Activated CD8-positive, alpha-beta T cell treated with anti-CD3 and anti-CD28 coated beads, Interleukin-2, amount 10 ng/mL, durations not matched to agents 7 days and 5 days (primary cell): ENCODE measurements around the gene COL6A5. TPM values are rescaled to one million over a fixed set of nuclear protein-coding genes. Genes with fewer than 3 reads are reported as not detected.
A peak's percentile ranks its signal among the peaks of the same experiment; 100 is the strongest.

Experiments used
- ATAC-seq: fragments of 150-1000 bp; cut with Tn5 transposase; one replicate; pipeline ENCODE4 v1.10.0; 2021; ENCODE audit warnings: moderate library complexity
- CTCF ChIA-PET: fragments of 350-600 bp; sonication (Branson Sonifier 250); formaldehyde crosslinking; loops from one replicate; lab custom pipeline; 2021; ENCODE audit warnings: antibody characterized with exemption; lab: Charles Lee
- POLR2A ChIA-PET: fragments of 350-600 bp; sonication (Branson Sonifier 250); formaldehyde crosslinking; loops from one replicate; lab custom pipeline; 2021; ENCODE audit warnings: antibody characterized with exemption; lab: Charles Lee
- DNase-seq: peaks from one replicate; pipeline ENCODE4 v3.0.0-alpha.2; 2020
- H3K27ac Mint-ChIP-seq: one replicate; pipeline ENCODE4 v1.8.0; 2021; ENCODE audit warnings: mild to moderate bottlenecking, mixed read lengths
- H3K27me3 Mint-ChIP-seq: one replicate; pipeline ENCODE4 v1.8.0; 2021; ENCODE audit warnings: low read depth, mixed read lengths
- H3K36me3 Mint-ChIP-seq: one replicate; pipeline ENCODE4 v1.8.0; 2021; ENCODE audit warnings: low read depth, mixed read lengths
- H3K4me1 Mint-ChIP-seq: one replicate; pipeline ENCODE4 v1.8.0; 2021; ENCODE audit warnings: low read depth, mixed read lengths
- H3K4me3 Mint-ChIP-seq: one replicate; pipeline ENCODE4 v1.8.0; 2021; ENCODE audit warnings: mild to moderate bottlenecking, mixed read lengths
- H3K9me3 Mint-ChIP-seq: one replicate; pipeline ENCODE4 v1.8.0; 2022; ENCODE audit warnings: mixed read lengths; ENCODE audit not compliant: insufficient read depth
- total RNA-seq, 2 experiments: library from RNA; stranded (reverse); gene quantifications; one replicate each; pipeline ENCODE4 v1.2.3, GENCODE V29; 2021

Gene COL6A5
- total RNA-seq, 2 experiments from 2014 or later = not detected

DNA sequence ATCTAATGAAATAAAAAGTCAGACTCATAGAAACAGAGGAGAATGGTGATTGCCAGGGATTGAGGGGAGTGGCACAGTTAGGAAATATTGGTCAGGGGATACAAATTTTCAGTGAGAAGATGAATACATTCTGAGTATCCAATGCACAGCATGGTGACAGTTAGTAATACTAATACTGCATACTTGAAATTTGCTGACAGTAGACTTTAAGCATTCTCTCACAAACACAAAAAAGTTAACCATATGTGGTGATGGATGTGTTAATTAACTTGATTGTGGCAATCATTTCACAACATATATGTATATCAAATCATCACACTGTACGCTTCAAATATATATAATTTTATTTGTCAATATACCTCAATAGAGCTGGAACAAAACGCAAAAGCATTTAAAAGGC lies 162.3 kb downstream of the COL6A5 start:
- Mint-ChIP-seq H3K27ac (no peak overlapping the region), H3K4me1 (no peaks in the 10 kb centered on the region), H3K4me3 (no peak overlapping the region), H3K27me3 (peaks cover 3% of the 10 kb centered on the region), H3K9me3 (no peaks in the 10 kb centered on the region), H3K36me3 (no peaks in the 10 kb centered on the region)
- DNase-seq = no peak
- CTCF ChIA-PET = no interaction called here
- POLR2A ChIA-PET = no interaction called here
- ATAC-seq = no peak

DNA sequence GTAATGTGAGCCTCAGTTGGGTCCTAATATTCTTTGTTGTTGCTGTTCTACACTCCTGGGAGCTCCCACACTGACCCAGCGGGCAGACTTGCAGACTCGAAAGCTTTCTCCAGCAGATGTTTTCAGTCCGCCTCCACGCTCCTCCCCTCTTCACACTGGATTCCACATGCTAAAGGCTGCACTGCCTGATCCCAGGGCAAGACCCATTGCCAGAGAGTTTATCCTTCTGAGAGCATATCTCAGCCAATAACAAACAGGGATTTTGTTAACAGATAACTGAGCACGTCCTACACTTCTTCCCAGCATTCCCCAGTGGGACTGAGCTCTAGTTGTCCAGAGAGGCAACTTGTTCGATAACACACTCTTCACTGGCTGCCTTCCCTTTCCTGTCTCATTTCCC lies 163.5 kb downstream of the COL6A5 start:
- ChIA-PET CTCF (no interaction called here), POLR2A (no interaction called here)
- H3K27ac Mint-ChIP-seq = no peak overlapping the region
- H3K4me1 Mint-ChIP-seq = no peaks in the 10 kb centered on the region
- no peaks in the 10 kb centered on the region for H3K36me3 Mint-ChIP-seq
- H3K9me3 Mint-ChIP-seq = no peaks in the 10 kb centered on the region
- DNase-seq (no peak), ATAC-seq (no peak)
- no peak overlapping the region for H3K4me3 Mint-ChIP-seq
- H3K27me3 Mint-ChIP-seq = peaks cover 4% of the 10 kb centered on the region

DNA sequence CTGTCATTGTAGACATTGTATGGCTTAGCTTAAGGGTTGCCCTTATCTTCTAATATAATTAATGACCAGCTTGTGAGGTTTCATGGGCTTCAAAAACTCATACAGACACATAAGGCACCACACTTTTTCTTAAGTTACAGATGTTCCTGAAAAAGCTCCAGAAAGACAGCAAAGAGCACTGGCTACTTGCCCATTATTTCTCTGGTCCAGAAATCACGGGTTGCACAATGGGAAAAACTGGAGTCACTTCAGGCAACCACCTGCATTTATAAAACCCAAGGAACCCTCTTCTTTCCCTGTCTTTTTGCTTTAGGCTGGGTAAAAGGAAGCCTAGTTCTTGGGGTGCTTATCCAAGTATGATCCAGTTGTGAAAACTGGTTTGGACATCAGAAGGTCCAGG lies 169.2 kb downstream of the COL6A5 start:
- H3K4me3 Mint-ChIP-seq = no peak overlapping the region
- no peak overlapping the region for H3K27ac Mint-ChIP-seq
- H3K36me3 Mint-ChIP-seq = no peaks in the 10 kb centered on the region
- POLR2A ChIA-PET = no interaction called here
- CTCF ChIA-PET = no interaction called here
- DNase-seq (no peak), ATAC-seq (no peak)
- no peaks in the 10 kb centered on the region for H3K4me1 Mint-ChIP-seq
- no peaks in the 10 kb centered on the region for H3K9me3 Mint-ChIP-seq
- H3K27me3 Mint-ChIP-seq = peaks cover 35% of the 10 kb centered on the region

DNA sequence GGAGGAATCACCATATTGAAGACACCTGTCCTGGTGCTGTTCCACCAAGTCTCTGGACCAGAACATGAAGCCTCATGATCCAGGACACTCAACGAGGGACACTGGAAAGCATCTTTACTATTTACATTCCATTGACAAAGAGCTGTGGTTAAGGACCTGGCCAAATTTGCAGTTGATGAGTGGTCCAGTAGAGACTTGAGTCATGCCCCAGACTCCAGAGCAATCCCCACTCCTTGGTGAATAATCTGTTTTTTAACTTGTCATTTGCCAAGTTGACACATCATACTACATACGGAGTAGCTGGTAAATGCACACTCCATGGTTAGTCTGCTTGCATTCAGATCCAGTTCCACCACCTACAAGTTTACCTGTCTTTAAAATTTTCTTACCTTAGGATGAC lies 170.3 kb downstream of the COL6A5 start:
- Mint-ChIP-seq H3K9me3 (no peaks in the 10 kb centered on the region), H3K27me3 (peaks cover 38% of the 10 kb centered on the region)

DNA sequence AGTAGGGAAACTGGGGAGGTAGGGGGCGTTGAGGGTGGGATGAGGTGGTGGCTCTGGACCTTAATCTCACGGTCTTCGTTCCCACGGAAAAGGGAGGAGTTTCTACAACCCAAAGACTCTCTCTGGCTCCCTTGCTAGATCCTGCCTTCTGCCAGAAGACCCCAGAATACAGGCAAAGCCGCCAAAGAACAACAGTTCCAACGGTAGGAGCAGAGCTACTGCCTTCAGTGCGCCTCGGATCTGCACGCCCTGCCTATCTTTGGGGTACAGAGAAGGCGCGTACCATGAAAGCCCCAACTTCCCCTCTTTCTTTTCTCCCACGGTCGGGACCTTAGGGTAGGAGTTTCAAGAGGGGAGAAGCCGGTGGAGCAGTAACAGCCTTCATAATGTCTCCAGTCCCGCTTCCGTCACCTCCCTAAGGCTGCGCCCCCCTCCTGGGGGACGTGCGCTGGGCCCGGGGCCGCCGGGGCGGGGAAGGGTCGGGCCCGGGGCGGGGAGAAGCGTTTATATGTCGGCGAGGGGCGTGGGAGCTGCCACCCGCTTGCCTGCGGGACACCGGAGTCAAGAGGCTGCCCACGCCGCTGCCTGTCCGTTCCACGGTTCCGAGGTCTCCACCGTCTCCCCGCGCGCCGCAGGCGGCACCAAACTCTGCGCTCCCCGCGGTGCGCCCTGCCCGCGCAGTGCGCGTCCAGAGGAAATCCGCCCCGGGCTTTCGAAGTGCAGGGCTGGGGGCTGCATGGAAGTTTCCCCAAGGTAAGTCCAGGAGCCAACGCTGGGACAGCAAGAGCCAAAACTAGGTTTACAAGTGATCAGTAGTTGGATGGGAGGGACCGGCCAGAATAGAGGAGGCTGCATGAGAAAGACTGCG lies 171.4 kb downstream of the COL6A5 start, which contains the start of gene COL6A6:
Gene COL6A6 (plus strand): TSS at position 533 of the 868 bp plus-strand sequence. CDS start 43,188 bp downstream, outside the sequence.
- POLR2A ChIA-PET = no interaction called here
- peaks cover 40% of the 10 kb centered on the region for H3K27me3 Mint-ChIP-seq

More for the DNA sequence above, 170.3 kb downstream of the COL6A5 start:
- ChIA-PET CTCF (no interaction called here), POLR2A (no interaction called here)
- ATAC-seq (no peak), DNase-seq (no peak)
- no peaks in the 10 kb centered on the region for H3K4me1 Mint-ChIP-seq
- H3K36me3 Mint-ChIP-seq = no peaks in the 10 kb centered on the region
- no peak overlapping the region for H3K4me3 Mint-ChIP-seq
- H3K27ac Mint-ChIP-seq = no peak overlapping the region

DNA sequence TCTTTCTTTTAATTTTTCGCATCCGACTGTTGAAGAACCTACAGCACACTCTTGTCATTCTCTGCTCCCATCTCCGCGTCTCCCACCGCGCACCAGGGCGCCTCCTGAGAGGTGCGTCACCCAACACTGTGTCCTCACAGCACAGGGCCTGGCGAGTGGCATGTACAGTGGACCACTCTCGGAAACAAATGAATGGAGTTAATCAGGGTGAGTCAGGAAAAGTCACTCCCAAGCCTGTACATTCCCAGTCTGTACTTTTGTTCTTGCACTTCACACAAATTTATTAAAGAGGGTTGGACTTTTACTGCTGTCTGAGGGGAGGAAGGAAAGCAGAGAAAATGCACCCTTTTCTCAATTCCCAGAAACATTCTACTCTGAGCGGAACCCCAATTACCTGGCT lies 172.1 kb downstream of the COL6A5 start:
- no peak for ATAC-seq
- ChIA-PET CTCF (no interaction called here), POLR2A (no interaction called here)
- no peak overlapping the region for H3K4me3 Mint-ChIP-seq
- H3K27me3 Mint-ChIP-seq = peaks cover 39% of the 10 kb centered on the region
- no peaks in the 10 kb centered on the region for H3K36me3 Mint-ChIP-seq
- H3K9me3 Mint-ChIP-seq = no peaks in the 10 kb centered on the region
- no peak for DNase-seq
- no peaks in the 10 kb centered on the region for H3K4me1 Mint-ChIP-seq
- no peak overlapping the region for H3K27ac Mint-ChIP-seq

More for the DNA sequence above, 171.4 kb downstream of the COL6A5 start, which contains the start of gene COL6A6:
- H3K4me1 Mint-ChIP-seq = no peaks in the 10 kb centered on the region
- CTCF ChIA-PET = no interaction called here
- H3K27ac Mint-ChIP-seq = no peak within 1 kb of the TSS
- no peak for ATAC-seq
- H3K36me3 Mint-ChIP-seq = no peaks in the 10 kb centered on the region
- DNase-seq = no peak
- H3K9me3 Mint-ChIP-seq = no peaks in the 10 kb centered on the region
- H3K4me3 Mint-ChIP-seq = no peak within 1 kb of the TSS

DNA sequence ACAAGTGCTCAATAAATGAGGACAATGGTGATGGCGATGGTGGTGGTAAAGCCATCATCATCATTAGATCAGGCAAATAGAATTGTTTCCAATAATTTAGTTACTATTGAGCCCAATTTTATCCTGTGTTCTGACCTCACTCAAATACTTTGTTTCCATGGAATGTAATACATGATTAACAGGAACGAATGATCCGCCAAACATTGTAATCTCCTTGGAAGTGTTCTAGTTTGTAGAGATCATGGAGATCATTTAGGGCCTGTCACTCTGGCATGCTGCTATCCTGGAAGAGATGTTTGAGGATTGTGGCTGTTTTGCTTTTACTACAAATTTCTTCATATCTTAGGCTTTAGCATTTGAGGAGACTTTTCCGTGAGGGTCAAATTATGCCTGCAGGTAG lies 174.3 kb downstream of the COL6A5 start:
- Mint-ChIP-seq H3K27ac (no peak overlapping the region), H3K9me3 (no peaks in the 10 kb centered on the region), H3K4me1 (no peaks in the 10 kb centered on the region), H3K27me3 (peaks cover 37% of the 10 kb centered on the region), H3K36me3 (no peaks in the 10 kb centered on the region), H3K4me3 (no peak overlapping the region)
- ChIA-PET POLR2A (no interaction called here), CTCF (interaction anchor here (0.7 kb wide), 1 partner anchor 177 kb away, joined by 3 read pairs; no protein-coding TSS in a partner anchor)
- no peak for DNase-seq
- ATAC-seq = no peak

DNA sequence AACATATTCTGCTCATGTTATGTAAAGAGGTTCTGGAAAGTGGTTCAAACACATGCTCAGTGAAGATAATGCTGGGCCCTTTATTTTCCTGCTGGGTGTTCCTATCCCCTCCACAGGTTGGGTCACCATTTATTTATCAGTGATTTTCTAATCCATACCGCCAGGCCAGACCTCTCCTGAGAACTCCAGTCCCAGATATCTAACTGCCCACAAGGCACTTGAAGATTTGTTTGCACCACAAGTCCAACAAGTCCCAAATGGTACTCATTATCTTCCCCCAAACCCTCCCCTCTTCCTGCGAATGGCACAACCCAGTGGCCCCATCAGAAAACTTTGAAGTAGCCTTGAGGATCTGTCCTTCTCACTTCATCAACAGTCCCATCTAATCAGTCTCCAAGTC lies 176.9 kb downstream of the COL6A5 start:
- Mint-ChIP-seq H3K9me3 (no peaks in the 10 kb centered on the region), H3K4me3 (no peak overlapping the region), H3K27me3 (peaks cover 31% of the 10 kb centered on the region), H3K27ac (no peak overlapping the region), H3K4me1 (no peaks in the 10 kb centered on the region), H3K36me3 (no peaks in the 10 kb centered on the region)
- DNase-seq (no peak), ATAC-seq (no peak)
- ChIA-PET POLR2A (no interaction called here), CTCF (no interaction called here)

DNA sequence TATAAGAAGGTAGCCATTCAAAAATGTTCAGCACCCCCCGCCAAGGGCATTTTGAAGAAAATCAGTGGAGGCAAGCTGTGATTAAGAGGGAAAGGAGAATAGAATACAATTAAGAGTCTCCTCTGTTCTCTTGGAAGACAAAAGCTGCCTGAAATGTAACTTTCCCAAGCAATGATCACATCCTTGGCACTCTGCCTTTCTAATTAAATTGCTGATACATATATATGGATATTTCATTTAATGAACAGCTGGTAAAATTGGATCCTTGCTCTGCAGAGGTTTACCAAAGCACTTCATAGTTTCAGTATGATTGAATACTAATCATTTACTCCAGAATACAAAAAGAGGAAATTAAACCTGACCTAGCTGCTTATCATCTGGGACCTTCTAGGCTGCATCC lies 182.0 kb downstream of the COL6A5 start:
- Mint-ChIP-seq H3K9me3 (no peaks in the 10 kb centered on the region), H3K27me3 (peaks cover 13% of the 10 kb centered on the region), H3K36me3 (no peaks in the 10 kb centered on the region), H3K4me3 (no peak overlapping the region), H3K27ac (no peak overlapping the region), H3K4me1 (peaks cover 9% of the 10 kb centered on the region)
- DNase-seq = no peak
- ChIA-PET CTCF (interaction anchor here (1.0 kb wide), 1 partner anchor 12 kb away, joined by 4 read pairs; no protein-coding TSS in a partner anchor), POLR2A (no interaction called here)
- no peak for ATAC-seq

DNA sequence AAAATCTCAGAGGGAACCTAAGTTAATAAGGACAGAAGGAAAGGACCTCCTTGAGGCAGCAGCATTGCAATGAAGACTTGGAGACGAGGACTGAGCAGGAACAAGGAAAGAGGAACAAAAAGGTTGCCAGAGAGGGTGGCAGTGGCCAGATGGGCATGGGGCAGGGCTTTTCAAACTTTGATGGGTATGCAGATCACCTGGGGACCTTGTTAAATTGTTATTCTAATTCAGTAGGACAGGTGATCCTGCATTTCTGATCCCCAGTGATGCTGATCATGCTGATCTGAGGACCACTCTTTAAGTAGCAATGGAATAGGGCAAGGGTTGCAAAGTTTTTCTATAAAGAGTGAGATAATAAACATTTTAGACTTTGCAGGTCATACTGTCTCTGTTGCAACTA lies 182.6 kb downstream of the COL6A5 start:
- no peak for DNase-seq
- no peak overlapping the region for H3K27ac Mint-ChIP-seq
- ChIA-PET CTCF (no interaction called here), POLR2A (no interaction called here)
- peaks cover 9% of the 10 kb centered on the region for H3K4me1 Mint-ChIP-seq
- no peaks in the 10 kb centered on the region for H3K9me3 Mint-ChIP-seq
- no peak for ATAC-seq
- H3K27me3 Mint-ChIP-seq = peaks cover 7% of the 10 kb centered on the region
- no peaks in the 10 kb centered on the region for H3K36me3 Mint-ChIP-seq
- no peak overlapping the region for H3K4me3 Mint-ChIP-seq

DNA sequence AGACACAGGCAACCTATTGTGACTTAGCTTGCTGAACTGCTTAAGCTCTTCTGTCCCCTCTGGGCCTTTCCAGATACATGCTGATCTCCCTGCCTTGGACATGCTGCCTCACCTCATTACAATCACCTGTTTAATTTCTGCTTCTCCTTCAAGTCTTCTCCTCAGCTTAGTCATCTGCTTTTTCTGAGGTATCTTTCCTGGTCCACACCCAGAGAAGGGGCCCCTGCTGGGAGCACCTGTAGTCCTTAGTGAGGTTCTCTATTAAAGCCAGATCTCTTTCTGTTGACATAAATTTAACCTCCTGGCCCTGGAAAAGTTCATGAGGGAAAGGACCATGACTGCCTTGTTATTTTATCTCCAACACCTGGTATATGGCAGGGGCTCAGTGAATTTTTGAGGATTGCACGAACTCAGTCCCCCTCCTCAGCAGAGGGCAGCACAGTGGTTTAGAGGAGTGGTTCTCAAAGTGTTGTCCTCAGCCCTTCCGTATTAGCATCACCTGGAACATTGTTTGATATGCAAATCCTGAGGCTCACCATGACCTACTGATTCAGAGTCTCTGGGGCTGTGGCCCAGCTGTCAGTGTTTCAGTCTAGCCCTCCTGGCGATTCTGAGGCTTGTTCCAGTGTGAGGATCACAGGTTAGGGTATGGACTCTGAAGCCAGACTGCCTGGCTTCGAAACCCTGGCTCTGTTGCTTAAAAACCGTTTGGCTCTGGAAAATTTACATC lies 184.2 kb downstream of the COL6A5 start:
- H3K27me3 Mint-ChIP-seq = peaks cover 7% of the 10 kb centered on the region
- no peak overlapping the region for H3K4me3 Mint-ChIP-seq
- H3K9me3 Mint-ChIP-seq = no peaks in the 10 kb centered on the region
- H3K27ac Mint-ChIP-seq = peak overlapping the region; percentile 68
- DNase-seq (no peak), ATAC-seq (no peak)
- H3K36me3 Mint-ChIP-seq = no peaks in the 10 kb centered on the region
- peaks cover 9% of the 10 kb centered on the region for H3K4me1 Mint-ChIP-seq
- ChIA-PET POLR2A (no interaction called here), CTCF (no interaction called here)

DNA sequence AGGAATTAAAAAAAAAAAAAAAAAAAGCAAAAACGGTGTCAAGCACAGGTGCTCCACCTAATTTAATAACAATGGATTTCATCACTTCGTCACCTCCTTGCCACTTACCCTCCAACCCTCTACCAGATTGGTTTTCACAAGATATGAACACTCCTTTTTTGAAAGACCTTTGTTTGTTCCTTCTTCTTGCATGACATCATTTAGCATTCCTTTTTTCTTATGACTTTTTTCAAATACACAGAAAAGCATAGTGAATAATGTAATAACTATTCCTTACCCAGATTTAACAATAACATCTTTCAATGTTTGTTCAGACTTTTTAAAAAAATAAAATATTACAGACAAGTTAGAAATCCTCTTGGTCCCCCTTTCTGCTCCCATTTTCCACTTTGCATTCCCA lies 187.8 kb downstream of the COL6A5 start:
- ATAC-seq (no peak), DNase-seq (no peak)
- ChIA-PET CTCF (no interaction called here), POLR2A (no interaction called here)
- Mint-ChIP-seq H3K27ac (no peak overlapping the region), H3K36me3 (no peaks in the 10 kb centered on the region), H3K9me3 (no peaks in the 10 kb centered on the region), H3K27me3 (peaks cover 3% of the 10 kb centered on the region), H3K4me3 (no peak overlapping the region), H3K4me1 (peaks cover 9% of the 10 kb centered on the region)
